Peyer's patch (tissue), 4 donors: Measurements from ENCODE around the gene LRRC51. TPM values are rescaled to one million over a fixed set of nuclear protein-coding genes. Genes with fewer than 3 reads are reported as not detected.
"Not testable (repeated sequence)": the region's sequence is repeated elsewhere in the genome, so short reads cannot be mapped to it uniquely, and the experiment has no call there.

ENCODE experiments used
- DNase-seq, 3 donors: peaks; one replicate each; pipeline ENCODE4 v3.0.0-alpha.2; 2017 to 2019
- H3K27ac ChIP-seq, 4 donors: fragments of 200-600 bp; sonication (generic); one replicate each; pipeline ENCODE4 v1.5.1; 2016 to 2019
- H3K27me3 ChIP-seq, 2 donors: fragments of 200-600 bp; sonication (generic); one replicate each; pipeline ENCODE4 v1.5.1; 2019
- H3K36me3 ChIP-seq, 3 donors: fragments of 200-600 bp; sonication (generic); one replicate each; pipeline ENCODE4 v1.5.1; 2016 to 2019
- H3K4me1 ChIP-seq, 4 donors: fragments of 200-600 bp; sonication (generic); one replicate each; pipeline ENCODE4 v1.5.1; 2016 to 2019
- H3K4me3 ChIP-seq, 4 donors: fragments of 200-600 bp; sonication (generic); 1 replicate in 3 of 4; 2 replicates in 1 of 4; pipeline ENCODE4 v1.5.1; 2016 to 2019; ENCODE audit warnings: mild to moderate bottlenecking in 1 of 4
- H3K9me3 ChIP-seq, 4 donors: fragments of 200-600 bp; sonication (generic); one replicate each; pipeline ENCODE4 v1.5.1; 2016 to 2019; ENCODE audit warnings: mild to moderate bottlenecking in 1 of 4
- CTCF ChIP-seq, 6 experiments: fragments of 450-650 bp in 4 of 6; fragments of 200-600 bp in 2 of 6; sonication (generic) in 1 of 6; IDR thresholded peaks; one replicate each; pipeline ENCODE4 v1.5.1; 2017 to 2019; ENCODE audit warnings: antibody characterized with exemption in 6 of 6, mild to moderate bottlenecking in 3 of 6, moderate library complexity in 1 of 6
- POLR2A ChIP-seq, 2 donors: fragments of 450-650 bp; IDR thresholded peaks; one replicate each; pipeline ENCODE4 v1.5.1; 2017; ENCODE audit warnings: antibody characterized with exemption in 2 of 2, mild to moderate bottlenecking in 2 of 2, moderate library complexity in 2 of 2
- total RNA-seq, 4 donors: library from RNA; depleted of rRNA; stranded (reverse); fragments of >200 nt; gene quantifications; one replicate each; pipeline ENCODE4 v1.1.0, GENCODE V29; 2016

The LRRC51 gene
- total RNA-seq, 4 donors from 2014 or later: 2.8 to 7.4 (median 6.0) TPM

- H3K9me3 ChIP-seq: no peaks in the 10 kb centered on the region
- no peak for TF ChIP-seq CTCF (IDR thresholded peaks at IDR 0.05)
- TF ChIP-seq POLR2A (IDR thresholded peaks at IDR 0.05): no peak
- H3K4me3 ChIP-seq: no peak overlapping the region
- no peak overlapping the region for H3K27ac ChIP-seq
- no peaks in the 10 kb centered on the region for H3K4me1 ChIP-seq
- no peaks in the 10 kb centered on the region for H3K27me3 ChIP-seq
- no peaks in the 10 kb centered on the region for H3K36me3 ChIP-seq
- no peak for DNase-seq
These were observed 42.5 kb downstream of the LRRC51 start for GRCh38 chr11:72123117-72123653.

GRCh38 chr11:72124046-72124445, 43.4 kb downstream of the LRRC51 start:
- no peaks in the 10 kb centered on the region for H3K4me1 ChIP-seq
- TF ChIP-seq CTCF (IDR thresholded peaks at IDR 0.05): no peak
- no peak for TF ChIP-seq POLR2A (IDR thresholded peaks at IDR 0.05)
- H3K27ac ChIP-seq: no peak overlapping the region
- H3K9me3 ChIP-seq: no peaks in the 10 kb centered on the region
- DNase-seq: no peak
- no peaks in the 10 kb centered on the region for H3K27me3 ChIP-seq
- no peak overlapping the region for H3K4me3 ChIP-seq
- H3K36me3 ChIP-seq: no peaks in the 10 kb centered on the region

- Histone ChIP-seq H3K27me3 (no peaks in the 10 kb centered on the region), H3K4me1 (no peaks in the 10 kb centered on the region), H3K36me3 (no peaks in the 10 kb centered on the region), H3K27ac (no peak overlapping the region), H3K4me3 (no peak overlapping the region), H3K9me3 (no peaks in the 10 kb centered on the region)
- DNase-seq: no peak
- no peak for TF ChIP-seq CTCF (IDR thresholded peaks at IDR 0.05)
These were observed 45.3 kb downstream of the LRRC51 start for GRCh38 chr11:72125956-72126355.

- Histone ChIP-seq H3K4me1 (no peaks in the 10 kb centered on the region), H3K27ac (no peak overlapping the region), H3K27me3 (no peaks in the 10 kb centered on the region), H3K9me3 (no peaks in the 10 kb centered on the region), H3K4me3 (no peak overlapping the region), H3K36me3 (no peaks in the 10 kb centered on the region)
- TF ChIP-seq POLR2A (IDR thresholded peaks at IDR 0.05): no peak
- no peak for TF ChIP-seq CTCF (IDR thresholded peaks at IDR 0.05)
- DNase-seq: no peak
These were observed 47.3 kb downstream of the LRRC51 start for GRCh38 chr11:72127923-72128322.

GRCh38 chr11:72129381-72129780, 48.7 kb downstream of the LRRC51 start:
- H3K27me3 ChIP-seq: no peaks in the 10 kb centered on the region
- H3K9me3 ChIP-seq: no peaks in the 10 kb centered on the region
- H3K27ac ChIP-seq: no peak overlapping the region
- H3K4me3 ChIP-seq: no peak overlapping the region
- no peak for DNase-seq
- no peaks in the 10 kb centered on the region for H3K4me1 ChIP-seq
- TF ChIP-seq POLR2A (IDR thresholded peaks at IDR 0.05): no peak
- TF ChIP-seq CTCF (IDR thresholded peaks at IDR 0.05): no peak
- H3K36me3 ChIP-seq: no peaks in the 10 kb centered on the region

GRCh38 chr11:72132646-72133045, 52.0 kb downstream of the LRRC51 start:
- TF ChIP-seq POLR2A (IDR thresholded peaks at IDR 0.05) (no peak), CTCF (IDR thresholded peaks at IDR 0.05) (no peak)

GRCh38 chr11:72135473-72135872, 54.8 kb downstream of the LRRC51 start, which contains the start of gene FOLR3:
FOLR3 (plus strand) TSS chr11:72135725; CDS start chr11:72135953, 228 bp downstream.
- not testable (repeated sequence) for H3K27ac ChIP-seq, DNase-seq, H3K36me3 ChIP-seq, H3K9me3 ChIP-seq, H3K4me3 ChIP-seq, H3K27me3 ChIP-seq, H3K4me1 ChIP-seq

More at GRCh38 chr11:72132646-72133045, 52.0 kb downstream of the LRRC51 start:
- Histone ChIP-seq H3K27me3 (no peaks in the 10 kb centered on the region), H3K27ac (no peak overlapping the region), H3K36me3 (no peaks in the 10 kb centered on the region), H3K9me3 (no peaks in the 10 kb centered on the region), H3K4me1 (no peaks in the 10 kb centered on the region), H3K4me3 (no peak overlapping the region)
- no peak for DNase-seq
